SU-DHL-6 (cell line): Measurements from ENCODE around the gene ETS1.
A peak's percentile ranks its signal among the peaks of the same experiment; 100 is the strongest.

ENCODE experiments used
- H2AFZ ChIP-seq: fragments of 200-600 bp; sonication (generic); 2 replicates; pipeline ENCODE4 v1.6.1; 2014; ENCODE audit warnings: low read depth, mild to moderate bottlenecking, moderate library complexity, mixed read lengths, antibody characterized with exemption, low read length; ENCODE audit not compliant: severe bottlenecking
- H3F3A ChIP-seq: fragments of 200-600 bp; shearing (Covaris generic); 2 replicates; pipeline ENCODE4 v1.6.0; 2016; ENCODE audit warnings: antibody characterized with exemption, mild to moderate bottlenecking; ENCODE audit not compliant: insufficient read depth
- H3K27ac ChIP-seq: fragments of 200-600 bp; sonication (generic); 2 replicates; pipeline ENCODE4 v1.5.1; 2016; ENCODE audit warnings: low read depth, mild to moderate bottlenecking, low read length, moderate library complexity, mixed read lengths
- H3K27me3 ChIP-seq: fragments of 200-600 bp; sonication (generic), shearing (Covaris generic); 2 replicates; pipeline ENCODE4 v1.6.0; 2014; ENCODE audit warnings: mild to moderate bottlenecking, low read length
- H3K36me3 ChIP-seq: fragments of 200-600 bp; sonication (generic); 2 replicates; pipeline ENCODE4 v1.6.1; 2014; ENCODE audit warnings: mild to moderate bottlenecking, low read length, mixed read lengths
- H3K4me2 ChIP-seq: fragments of 300-600, 200-600 bp; shearing (Covaris generic), sonication (generic); 2 replicates; pipeline ENCODE4 v1.6.0; 2014; ENCODE audit warnings: low read length, low read depth, mild to moderate bottlenecking; ENCODE audit not compliant: poor library complexity, severe bottlenecking
- H3K4me3 ChIP-seq: fragments of 200-600 bp; sonication (generic); 2 replicates; pipeline ENCODE4 v1.5.1; 2014; ENCODE audit warnings: antibody characterized with exemption, low read length, mild to moderate bottlenecking, mixed read lengths; ENCODE audit not compliant: insufficient read depth, poor library complexity, severe bottlenecking
- H3K79me2 ChIP-seq: fragments of 200-600 bp; sonication (generic); 2 replicates; pipeline ENCODE4 v1.6.1; 2014; ENCODE audit warnings: mild to moderate bottlenecking, low read length, moderate library complexity; ENCODE audit not compliant: insufficient read depth
- H3K9ac ChIP-seq: fragments of 200-600 bp; sonication (generic); 2 replicates; pipeline ENCODE4 v1.7.0; 2014; ENCODE audit warnings: mild to moderate bottlenecking, low read length
- H3K9me2 ChIP-seq: fragments of 200-600 bp; sonication (generic); replicated peaks from 2 replicates; pipeline ENCODE4 v1.6.1; 2014; ENCODE audit warnings: low read length; ENCODE audit not compliant: insufficient read depth
- H3K9me3 ChIP-seq: fragments of 200-600 bp; sonication (generic); 2 replicates; pipeline ENCODE4 v1.6.1; 2014; ENCODE audit warnings: low read length, mixed read lengths; ENCODE audit not compliant: insufficient read depth
- H4K20me1 ChIP-seq: fragments of 200-600 bp; sonication (generic); 2 replicates; pipeline ENCODE4 v1.6.1; 2014; ENCODE audit warnings: low read depth, mild to moderate bottlenecking, antibody characterized with exemption, low read length, moderate library complexity, mixed read lengths
- CTCF ChIP-seq: fragments of 200-600 bp; sonication (generic); IDR thresholded peaks from one replicate; pipeline ENCODE4 v1.5.1; 2017; ENCODE audit warnings: antibody characterized with exemption, mild to moderate bottlenecking, low read length, moderate library complexity; ENCODE audit not compliant: insufficient read depth, poor library complexity, severe bottlenecking
- EZH2phosphoT487 ChIP-seq: fragments of 200-600 bp; sonication (generic), shearing (Covaris generic); conservative IDR thresholded peaks from 2 replicates; pipeline ENCODE4 v1.6.1; 2018; ENCODE audit warnings: mild to moderate bottlenecking, antibody characterized with exemption, low read length, moderate library complexity, mixed read lengths

ETS1 gene

GRCh38 chr11:128518493-128519207 lies 68.7 kb downstream of the ETS1 start:
- Histone ChIP-seq H3F3A (0 out of 2 replicates have a peak, but pooled peaks cover 4% of the 10 kb centered on the region), H3K79me2 (peaks cover 84% of the 10 kb centered on the region), H3K9me2 (no peaks in the 10 kb centered on the region), H2AFZ (no peak overlapping the region), H3K27me3 (no peaks in the 10 kb centered on the region), H3K9me3 (no peaks in the 10 kb centered on the region), H3K36me3 (peaks cover 9% of the 10 kb centered on the region; the same call in 1 of the 2 replicates), H3K4me3 (peak overlapping the region; percentile 83), H3K9ac (peak overlapping the region; percentile 99), H3K27ac (peak overlapping the region; percentile 82), H4K20me1 (peaks cover 19% of the 10 kb centered on the region), H3K4me2 (peak overlapping the region; percentile 96)
- TF ChIP-seq CTCF: no peak
- no peak for TF ChIP-seq EZH2phosphoT487

GRCh38 chr11:128517451-128518230 lies 69.7 kb downstream of the ETS1 start:
- H3K9me2 ChIP-seq: no peaks in the 10 kb centered on the region
- TF ChIP-seq EZH2phosphoT487 (no peak), CTCF (no peak)
- H3F3A ChIP-seq: 0 out of 2 replicates have a peak, but pooled peaks cover 4% of the 10 kb centered on the region
- peaks cover 17% of the 10 kb centered on the region for H3K36me3 ChIP-seq
- H3K27me3 ChIP-seq: no peaks in the 10 kb centered on the region
- H3K4me3 ChIP-seq: peak overlapping the region; percentile 83
- no peak overlapping the region for H2AFZ ChIP-seq
- H3K4me2 ChIP-seq: peak overlapping the region; percentile 96
- H3K27ac ChIP-seq: peak overlapping the region; percentile 82
- H3K9ac ChIP-seq: peak overlapping the region; percentile 99
- H4K20me1 ChIP-seq: peaks cover 23% of the 10 kb centered on the region
- peaks cover 94% of the 10 kb centered on the region for H3K79me2 ChIP-seq
- no peaks in the 10 kb centered on the region for H3K9me3 ChIP-seq

- H3K9me3 ChIP-seq: no peaks in the 10 kb centered on the region
- peaks cover 100% of the 10 kb centered on the region for H3K79me2 ChIP-seq
- H3K9me2 ChIP-seq: no peaks in the 10 kb centered on the region
- no peaks in the 10 kb centered on the region for H3K27me3 ChIP-seq
- H3F3A ChIP-seq: 0 out of 2 replicates have a peak, but pooled peaks cover 4% of the 10 kb centered on the region
- H3K36me3 ChIP-seq: peaks cover 17% of the 10 kb centered on the region
- TF ChIP-seq EZH2phosphoT487: no peak
- no peak for TF ChIP-seq CTCF
- H3K4me3 ChIP-seq: peak overlapping the region; percentile 83
- H2AFZ ChIP-seq: no peak overlapping the region
- H3K4me2 ChIP-seq: peak overlapping the region; percentile 96
- peak overlapping the region; percentile 99 for H3K9ac ChIP-seq
- H4K20me1 ChIP-seq: peaks cover 23% of the 10 kb centered on the region
- peak overlapping the region; percentile 82 for H3K27ac ChIP-seq
Measured at GRCh38 chr11:128516886-128517285, 70.5 kb downstream of the ETS1 start.
